Ramos (cell line): ENCODE measurements around the gene COL2A1.

ENCODE experiments used
- in situ Hi-C: fragments of 300-500 bp; cut with MboI; formaldehyde crosslinking; loops from one replicate; pipeline ENCODE4 v1.14.3; 2022; ENCODE audit warnings: low sequenced_read_pairs; ENCODE audit not compliant: unreplicated experiment

COL2A1 gene

DNA sequence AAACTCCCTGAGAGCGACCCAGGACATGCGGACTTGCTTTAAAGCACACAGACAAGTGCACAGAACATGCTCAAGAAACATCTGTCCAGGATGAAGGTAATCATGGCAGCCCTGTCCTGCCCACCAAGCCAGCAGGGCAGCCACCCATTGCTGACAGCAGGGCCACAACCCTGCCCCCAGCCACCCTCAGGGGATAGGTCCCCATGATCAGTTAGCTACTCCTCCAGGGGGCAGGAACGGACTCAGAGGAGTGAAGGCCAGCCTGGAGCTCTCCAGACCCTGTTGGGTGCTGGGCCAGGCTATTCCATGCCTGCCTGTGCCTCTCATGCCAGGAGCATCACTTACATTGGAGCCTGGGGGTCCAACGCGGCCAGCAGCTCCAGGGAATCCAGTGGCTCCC is 25.1 kb downstream of the COL2A1 start:
- in situ Hi-C loops: no loop called here

DNA sequence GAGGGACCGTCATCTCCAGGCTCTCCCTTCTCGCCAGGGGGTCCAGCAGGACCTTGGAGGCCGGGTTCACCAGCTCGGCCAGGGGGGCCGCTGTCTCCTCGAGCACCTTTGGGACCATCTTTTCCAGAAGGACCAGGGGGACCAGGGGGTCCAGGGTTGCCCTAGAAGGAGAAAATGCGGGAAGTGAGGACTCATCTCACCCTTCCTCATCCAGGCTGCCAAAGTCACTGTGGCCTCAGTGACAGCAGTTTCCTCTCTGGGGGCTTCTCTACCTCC is 25.7 kb downstream of the COL2A1 start:
- in situ Hi-C loops: no loop called here

DNA sequence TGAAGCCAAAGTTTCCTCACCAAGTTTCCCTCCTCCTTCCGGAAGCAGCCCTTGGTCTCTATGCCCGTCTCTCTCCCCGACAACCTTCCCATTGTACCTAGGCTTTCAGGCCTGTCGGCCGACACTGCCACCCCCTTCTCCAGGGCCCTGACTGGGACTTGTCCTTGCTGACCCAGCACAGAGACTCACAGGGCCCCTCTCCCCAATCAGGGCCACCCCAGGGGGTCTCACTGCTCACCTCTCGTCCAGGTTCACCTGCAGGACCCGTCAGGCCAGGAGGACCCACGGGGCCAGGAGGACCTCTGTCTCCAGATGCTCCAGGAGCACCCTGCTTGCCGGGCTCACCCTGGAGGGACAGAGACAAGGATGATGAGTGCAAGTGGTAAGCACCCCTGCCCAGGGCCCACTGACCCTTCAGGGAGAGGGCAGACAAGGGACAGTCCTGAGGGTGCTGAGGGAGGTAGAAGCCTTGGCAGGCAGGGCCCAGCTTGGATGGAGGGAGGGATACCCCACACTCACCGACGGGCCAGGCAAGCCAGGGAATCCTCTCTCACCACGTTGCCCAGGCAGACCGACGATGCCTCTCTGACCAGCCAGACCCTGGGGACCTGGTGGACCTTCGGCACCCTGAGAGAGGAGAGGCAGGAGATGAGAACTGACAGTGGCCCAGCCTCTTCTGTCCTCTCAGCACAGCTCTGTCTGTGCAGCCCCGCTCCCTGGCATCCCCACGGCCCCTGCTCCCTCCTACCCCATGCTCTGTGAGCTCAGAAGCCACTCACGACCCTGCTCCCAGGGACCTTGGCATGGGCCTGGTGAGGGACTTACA is 26.3 kb downstream of the COL2A1 start:
- in situ Hi-C loops: no loop called here

GRCh38 chr12:47977046-47977771 is 27.1 kb downstream of the COL2A1 start:
- in situ Hi-C loops: no loop called here

GRCh38 chr12:47975816-47976215 is 28.5 kb downstream of the COL2A1 start:
- in situ Hi-C loops: no loop called here

DNA sequence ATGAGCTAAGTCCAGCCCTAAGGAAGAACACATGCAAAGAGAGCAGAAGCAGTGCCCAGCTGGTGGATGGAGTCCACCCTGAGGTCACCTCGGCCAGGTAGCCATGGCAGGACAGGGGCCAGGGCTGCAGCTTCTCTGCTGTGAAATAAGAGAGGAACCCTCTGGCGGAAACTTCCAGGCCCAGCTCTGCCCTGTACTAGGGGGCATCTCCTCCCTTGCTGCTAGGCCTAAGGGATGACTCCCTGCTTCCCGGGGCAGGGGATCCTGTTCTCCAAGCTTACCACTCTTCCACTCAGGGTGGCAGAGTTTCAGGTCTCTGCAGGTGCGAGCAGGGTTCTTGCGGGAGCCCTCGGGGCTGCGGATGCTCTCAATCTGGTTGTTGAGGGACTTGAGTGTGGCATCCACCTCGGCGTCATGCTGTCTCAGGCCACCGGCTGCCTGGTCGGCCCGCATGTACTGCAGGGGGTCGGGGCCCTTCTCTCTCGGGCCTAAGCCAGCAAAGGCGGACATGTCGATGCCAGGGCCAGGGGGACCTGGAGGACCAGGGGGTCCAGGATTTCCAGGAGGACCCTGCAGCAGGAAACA is 29.1 kb downstream of the COL2A1 start:
- in situ Hi-C loops: no loop called here

DNA sequence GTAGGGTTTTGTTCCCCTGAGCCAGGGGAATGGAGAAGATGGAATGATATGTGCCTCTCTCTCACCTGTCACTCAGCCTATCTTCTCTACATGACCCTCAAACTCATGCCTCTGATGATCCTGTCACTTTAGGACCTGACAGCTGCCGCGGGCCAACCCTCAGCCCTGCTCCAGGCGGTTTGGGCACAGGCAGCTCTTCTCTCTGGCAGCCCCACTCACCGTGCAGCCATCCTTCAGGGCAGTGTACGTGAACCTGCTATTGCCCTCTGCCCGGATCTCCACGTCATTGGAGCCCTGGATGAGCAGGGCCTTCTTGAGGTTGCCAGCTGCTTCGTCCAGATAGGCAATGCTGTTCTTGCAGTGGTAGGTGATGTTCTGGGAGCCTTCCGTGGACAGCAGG is 30.4 kb downstream of the COL2A1 start:
- in situ Hi-C loops: no loop called here

GRCh38 chr12:47972895-47973294 is 31.4 kb downstream of the COL2A1 start:
- in situ Hi-C loops: no loop called here

DNA sequence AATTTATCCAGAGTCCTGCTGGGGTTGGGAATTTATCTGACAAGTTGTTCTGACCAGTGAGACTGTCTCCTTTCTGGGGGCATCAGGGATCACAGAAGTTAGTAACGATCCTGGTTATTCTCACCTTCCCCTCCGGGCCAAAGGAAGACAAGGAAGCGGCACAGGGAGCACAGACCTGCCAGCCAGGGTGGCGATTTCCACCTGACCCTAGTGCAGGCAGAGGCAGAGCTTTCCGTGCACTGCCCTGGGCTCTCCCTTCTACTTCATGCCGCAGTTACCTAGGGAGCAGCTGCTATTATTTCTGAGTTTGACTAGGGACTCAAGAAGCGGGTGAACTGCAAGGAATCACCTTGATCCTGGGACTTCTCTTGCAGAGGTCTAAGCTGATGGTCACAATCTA is 33.4 kb downstream of the COL2A1 start:
- in situ Hi-C loops: no loop called here

- in situ Hi-C loops: no loop called here
Measured at GRCh38 chr12:47969845-47970244, 34.4 kb downstream of the COL2A1 start.

GRCh38 chr12:47967461-47968321 is 36.6 kb downstream of the COL2A1 start:
- in situ Hi-C loops: no loop called here

DNA sequence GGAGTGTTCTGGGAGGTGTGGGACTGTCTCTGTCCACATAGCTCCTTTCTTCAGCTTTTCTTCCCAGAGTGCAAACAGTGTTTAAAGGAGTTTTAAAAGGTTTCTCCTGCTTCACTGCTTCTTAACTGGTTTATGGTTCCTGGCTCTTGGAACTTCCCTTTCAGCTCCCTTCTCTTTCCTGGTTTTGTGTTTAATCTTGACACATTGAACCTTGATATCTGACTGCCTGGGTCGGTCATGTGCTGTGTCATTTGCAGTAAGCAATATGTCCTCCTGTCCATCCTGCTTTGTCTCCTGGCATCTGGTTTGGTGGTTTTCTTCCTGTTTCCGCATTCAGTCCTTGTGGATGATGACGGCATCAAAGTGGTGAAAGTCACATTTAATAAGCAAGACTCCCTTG is 38.7 kb downstream of the COL2A1 start:
- in situ Hi-C loops: no loop called here

- in situ Hi-C loops: no loop called here
Measured at GRCh38 chr12:47964106-47964728, 40.1 kb downstream of the COL2A1 start.

- in situ Hi-C loops: no loop called here
Measured at GRCh38 chr12:47963340-47964040, 40.8 kb downstream of the COL2A1 start, which contains the start of gene TMEM106C. Gene TMEM106C, plus strand, starts transcription at chr12:47963596. Its CDS starts 641 bp downstream, at chr12:47964237.

- in situ Hi-C loops: no loop called here
Measured at GRCh38 chr12:47962198-47962597, 42.1 kb downstream of the COL2A1 start.

DNA sequence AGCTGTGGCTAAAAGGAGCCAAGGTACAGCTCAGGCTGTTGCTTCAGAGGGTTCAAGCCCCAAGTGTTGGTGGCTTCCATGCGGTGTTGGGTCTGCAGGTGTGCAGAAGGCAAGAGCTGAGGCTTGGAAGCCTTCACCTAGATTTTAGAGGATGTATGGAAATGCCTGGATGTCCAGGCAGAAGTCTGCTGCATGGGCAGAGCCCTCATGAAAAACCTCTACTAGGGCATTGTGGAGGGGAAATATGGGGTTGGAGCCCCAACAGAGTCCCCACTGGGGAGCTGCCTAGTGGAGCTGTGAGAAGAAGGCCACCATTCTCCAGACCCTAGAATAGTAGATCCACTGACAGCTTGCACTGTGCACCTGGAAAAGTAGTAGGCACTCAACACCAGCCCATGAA is 46.6 kb downstream of the COL2A1 start:
- in situ Hi-C loops: loop anchor here (10.0 kb wide), 2 partner anchors 207 to 243 kb away; no protein-coding TSS in a partner anchor

DNA sequence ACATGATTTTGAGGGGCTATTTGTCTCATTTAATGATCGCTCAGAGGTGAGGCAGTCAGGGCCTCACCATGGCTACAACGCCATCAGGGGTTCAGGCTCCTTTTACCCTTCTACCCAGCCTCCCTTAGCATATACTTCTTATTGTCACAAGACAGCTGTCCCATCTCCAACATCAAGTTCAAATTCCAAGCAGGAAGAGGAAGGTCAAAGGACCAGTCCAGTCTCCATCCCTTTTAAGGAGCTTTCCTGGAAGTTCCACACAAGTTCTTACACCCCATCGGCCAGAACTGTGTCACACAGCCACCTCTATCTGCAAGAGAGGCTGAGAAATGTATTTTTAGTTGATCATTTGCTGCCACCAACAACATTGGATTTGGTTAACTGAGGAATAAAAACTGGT is 49.2 kb downstream of the COL2A1 start:
- in situ Hi-C loops: loop anchor here (10.0 kb wide), 2 partner anchors 210 to 240 kb away; no protein-coding TSS in a partner anchor

DNA sequence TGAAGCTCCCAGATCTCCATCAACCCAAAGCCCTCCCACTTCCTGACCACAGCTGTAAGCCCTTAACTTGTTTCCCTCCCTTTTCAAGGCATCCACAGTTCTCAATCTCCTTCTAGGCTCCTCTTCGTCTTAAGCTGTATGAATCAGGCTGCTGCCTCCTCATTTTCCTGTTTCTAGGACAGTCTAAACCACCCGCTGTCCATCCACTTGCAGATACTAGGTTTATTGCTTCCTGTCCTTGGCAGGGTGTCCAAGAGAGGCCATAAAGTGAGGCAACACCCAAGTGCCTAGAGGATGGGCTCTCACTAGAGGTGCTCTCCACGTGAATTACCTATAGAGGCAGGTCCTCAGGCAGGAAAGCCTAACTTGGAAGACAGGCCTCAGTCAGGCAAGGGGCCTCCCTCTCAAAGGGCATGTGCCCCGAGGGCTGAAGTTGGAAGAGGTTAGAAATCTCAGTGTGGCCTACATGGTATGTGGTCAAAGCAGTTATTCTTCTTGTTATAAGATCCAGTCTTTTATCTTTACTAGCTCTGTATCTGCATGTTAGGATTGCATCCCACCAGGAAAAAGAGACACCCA is 49.7 kb downstream of the COL2A1 start:
- in situ Hi-C loops: loop anchor here (10.0 kb wide), 2 partner anchors 210 to 240 kb away; no protein-coding TSS in a partner anchor

DNA sequence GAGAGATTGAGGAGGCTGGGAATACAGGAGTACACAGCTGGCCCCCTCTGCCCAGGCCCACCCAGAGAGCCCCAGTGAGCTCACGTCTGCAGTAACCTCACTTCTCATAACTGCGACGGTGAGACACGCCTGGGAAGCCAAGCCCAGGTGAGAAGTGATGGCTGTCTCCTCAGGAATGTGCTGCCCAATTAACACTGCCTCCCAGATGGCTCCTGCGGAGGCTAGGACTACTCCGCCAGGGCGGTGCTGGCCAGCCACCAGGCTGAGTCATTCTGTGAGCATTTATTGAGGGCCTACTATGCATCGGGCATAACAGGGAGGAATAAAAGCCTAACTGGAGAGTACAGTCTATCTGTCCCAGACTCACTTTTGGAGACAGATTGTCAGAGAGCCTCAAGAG is 50.2 kb downstream of the COL2A1 start:
- in situ Hi-C loops: loop anchor here (10.0 kb wide), 2 partner anchors 211 to 239 kb away; no protein-coding TSS in a partner anchor
